SK-N-SH (cell line): Measurements from ENCODE around the gene NR1H2. TPM values are rescaled to one million over a fixed set of nuclear protein-coding genes. Genes with fewer than 3 reads are reported as not detected.
A peak's percentile ranks its signal among the peaks of the same experiment; 100 is the strongest.

Experiments used
- CTCF ChIA-PET: fragments of 300-600, 350-600 bp; formaldehyde crosslinking; extraction: SDS; loops from one replicate; lab custom pipeline; 2021; lab: Yijun Ruan, JAX
- POLR2A ChIA-PET: fragments of 350-600 bp; sonication (Branson Sonifier 250); formaldehyde crosslinking; extraction: SDS; loops from one replicate; lab custom pipeline; 2020; ENCODE audit warnings: antibody characterized with exemption, inconsistent platforms; lab: Yijun Ruan, JAX
- DNase-seq: peaks from one replicate; pipeline ENCODE4 v3.0.0; 2012
- H2AFZ ChIP-seq: fragments of 200-600 bp; sonication (generic); 2 replicates; pipeline ENCODE4 v1.8.1; 2016; ENCODE audit warnings: antibody characterized with exemption, mild to moderate bottlenecking, low read depth
- H3F3A ChIP-seq: fragments of 200-600 bp; sonication (generic); replicated peaks from 2 replicates; pipeline ENCODE3; 2016; ENCODE audit warnings: antibody characterized with exemption, mild to moderate bottlenecking; ENCODE audit not compliant: insufficient read depth
- H3K27ac ChIP-seq, 2 experiments: fragments of 200-500 bp in 1 of 2; fragments of 200-600 bp in 1 of 2; sonication (Bioruptor generic) in 1 of 2; sonication (generic), shearing (Covaris generic) in 1 of 2; 2 replicates each; pipeline versions ENCODE4 v1.5.1 to v1.6.1; 2014 to 2016; ENCODE audit warnings: low read depth in 2 of 2, inconsistent platforms in 1 of 2, low read length in 1 of 2, mild to moderate bottlenecking in 1 of 2, mixed read lengths in 1 of 2
- H3K27me3 ChIP-seq: fragments of 200-600 bp; sonication (generic), shearing (Covaris generic); 2 replicates; pipeline ENCODE4 v1.6.1; 2016; ENCODE audit warnings: mixed run types; ENCODE audit not compliant: insufficient read depth
- H3K36me3 ChIP-seq, 2 experiments: fragments of 200-500 bp in 1 of 2; fragments of 200-600 bp in 1 of 2; sonication (Bioruptor generic) in 1 of 2; sonication (generic) in 1 of 2; replicated peaks in 1 of 2; 2 replicates each; pipeline versions ENCODE3 to v1.5.1; 2014 to 2016; ENCODE audit warnings: low read length in 1 of 2, mild to moderate bottlenecking in 1 of 2; ENCODE audit not compliant: insufficient read depth in 2 of 2, control insufficient read depth in 1 of 2
- H3K4me1 ChIP-seq, 2 experiments: fragments of 200-500 bp in 1 of 2; fragments of 200-600 bp in 1 of 2; sonication (Bioruptor generic) in 1 of 2; sonication (generic), shearing (Covaris generic) in 1 of 2; 2 replicates each; pipeline versions ENCODE4 v1.5.1 to v1.6.1; 2014 to 2016; ENCODE audit warnings: low read depth in 1 of 2, low read length in 1 of 2, mixed run types in 1 of 2; ENCODE audit not compliant: insufficient read depth in 2 of 2, control insufficient read depth in 1 of 2
- H3K4me2 ChIP-seq: fragments of 200-600 bp; sonication (generic), shearing (Covaris generic); 2 replicates; pipeline ENCODE4 v1.6.1; 2017; ENCODE audit warnings: mixed run types
- H3K4me3 ChIP-seq, 2 experiments: fragments of 200-500 bp in 1 of 2; fragments of 200-600 bp in 1 of 2; sonication (Bioruptor generic) in 1 of 2; sonication (generic), shearing (Covaris generic) in 1 of 2; 2 replicates each; pipeline versions ENCODE4 v1.5.1 to v1.8.1; 2014 to 2016; ENCODE audit warnings: low read depth in 2 of 2, inconsistent platforms in 1 of 2, low read length in 1 of 2, mild to moderate bottlenecking in 1 of 2, mixed read lengths in 1 of 2, moderate library complexity in 1 of 2
- H3K79me2 ChIP-seq: fragments of 200-600 bp; sonication (generic); 2 replicates; pipeline ENCODE4 v1.8.1; 2017; ENCODE audit warnings: mild to moderate bottlenecking; ENCODE audit not compliant: insufficient read depth
- H3K9ac ChIP-seq: fragments of 200-600 bp; sonication (generic); 2 replicates; pipeline ENCODE4 v1.6.1; 2017; ENCODE audit warnings: mixed run types
- H3K9me2 ChIP-seq: fragments of 200-600 bp; sonication (generic); 2 replicates; pipeline ENCODE4 v1.6.1; 2017; ENCODE audit warnings: mixed run types
- H3K9me3 ChIP-seq: fragments of 200-600 bp; sonication (generic); 2 replicates; pipeline ENCODE4 v1.6.1; 2017; ENCODE audit warnings: mixed run types, mild to moderate bottlenecking, moderate library complexity
- H4K20me1 ChIP-seq: fragments of 200-600 bp; sonication (generic); 2 replicates; pipeline ENCODE4 v1.6.1; 2017; ENCODE audit warnings: mild to moderate bottlenecking, mixed run types; ENCODE audit not compliant: insufficient read depth
- CHD2 ChIP-seq: fragments of 150-350 bp; IDR thresholded peaks from 2 replicates; pipeline ENCODE4 v1.6.1; 2018; ENCODE audit warnings: low read length; ENCODE audit not compliant: partially characterized antibody
- FOXM1 ChIP-seq: IDR thresholded peaks from 2 replicates; pipeline ENCODE4 v1.4.0; 2012; ENCODE audit warnings: low read depth, mild to moderate bottlenecking
- GABPA ChIP-seq: IDR thresholded peaks from 2 replicates; pipeline ENCODE4 v1.4.0; 2012; ENCODE audit warnings: low read depth, mild to moderate bottlenecking
- MEF2A ChIP-seq: IDR thresholded peaks from 2 replicates; pipeline ENCODE4 v1.4.0; 2012; ENCODE audit warnings: low read depth, borderline replicate concordance
- NFIC ChIP-seq: IDR thresholded peaks from 2 replicates; pipeline ENCODE4 v1.4.0; 2012; ENCODE audit warnings: borderline replicate concordance
- PBX3 ChIP-seq: IDR thresholded peaks from 2 replicates; pipeline ENCODE4; 2012
- RAD21 ChIP-seq: IDR thresholded peaks from 2 replicates; pipeline ENCODE4 v1.6.1; 2012; ENCODE audit warnings: mild to moderate bottlenecking, low read length
- RFX5 ChIP-seq: IDR thresholded peaks from 2 replicates; pipeline ENCODE4 v1.6.1; 2012; ENCODE audit warnings: mild to moderate bottlenecking, improper control_type of control experiment, low read length
- SMC3 ChIP-seq: IDR thresholded peaks from 2 replicates; pipeline ENCODE4 v1.6.1; 2012; ENCODE audit warnings: low read depth, low read length, improper control_type of control experiment
- TAF1 ChIP-seq: IDR thresholded peaks from 2 replicates; pipeline ENCODE4 v1.6.1; 2012; ENCODE audit warnings: low read depth, mild to moderate bottlenecking, low read length, moderate library complexity, borderline replicate concordance
- USF1 ChIP-seq: IDR thresholded peaks from 2 replicates; pipeline ENCODE4 v1.4.0; 2012; ENCODE audit warnings: low read depth, borderline replicate concordance
- ZBTB33 ChIP-seq: IDR thresholded peaks from 2 replicates; pipeline ENCODE4 v1.4.0; 2012; ENCODE audit warnings: low read depth, borderline replicate concordance
- WGBS: methylation state at CpG from one replicate; pipeline ENCODE4 v1.1.6; 2017; ENCODE audit warnings: low lambda C conversion rate; 5-methylcytosine and 5-hydroxymethylcytosine counted together
- polyA plus RNA-seq, 3 experiments: library from polyadenylated mRNA; depleted of rRNA; stranded (reverse); fragments of >200 nt; gene quantifications; 2 replicates each; pipeline ENCODE4 v1.2.3, GENCODE V29; 2012

NR1H2 gene
- polyA plus RNA-seq, 1 of the 3 experiments (the other 2 are of a cell fraction), result 108 TPM

- POLR2A ChIA-PET, result no interaction called here
- H2AFZ ChIP-seq, result peak overlapping the region; percentile 54; the same call in 1 of the 2 replicates
- no peaks in the 10 kb centered on the region for H4K20me1 ChIP-seq
- H3K27ac ChIP-seq, result peak overlapping the region in 1 of 2 experiments; percentile 75; a peak in 1 of 4 replicates
- WGBS, result 6% methylated on average over 27 of the region's 54 CpGs
- peaks cover 0 to 19% of the 10 kb centered on the region in 2 experiments; a peak in 1 of 4 replicates for H3K4me1 ChIP-seq
- H3K9me2 ChIP-seq, result no peaks in the 10 kb centered on the region
- peaks cover 26% of the 10 kb centered on the region for H3K27me3 ChIP-seq
- TF ChIP-seq SMC3 (no peak), CHD2 (peak; percentile 89), RFX5 (peak; percentile 100)
- H3F3A ChIP-seq, result no peaks in the 10 kb centered on the region
- H3K36me3 ChIP-seq, result no peaks in the 10 kb centered on the region
- H3K4me2 ChIP-seq, result peak overlapping the region; percentile 83
- no peak overlapping the region for H3K9ac ChIP-seq
- no peaks in the 10 kb centered on the region for H3K9me3 ChIP-seq
- peak; percentile 96 for DNase-seq
- CTCF ChIA-PET, result interaction anchor here (0.7 to 1.6 kb wide), 4 partner anchors 10 to 74 kb away, joined by 3 to 5 read pairs (median 3); no protein-coding TSS in a partner anchor
- no peaks in the 10 kb centered on the region for H3K79me2 ChIP-seq
- H3K4me3 ChIP-seq, result peak overlapping the region; percentile 48 to 54
Observed at GRCh38 chr19:50431343-50432220, 55.3 kb downstream of the NR1H2 start.

GRCh38 chr19:50432221-50433028, 56.2 kb downstream of the NR1H2 start, which contains the start of gene MYBPC2:
Gene MYBPC2, plus strand, starts transcription at chr19:50432892. Its CDS starts 62 bp downstream, at chr19:50432954.
- no peak within 1 kb of the TSS for H3K9ac ChIP-seq
- H3K36me3 ChIP-seq, result no peaks in the 10 kb centered on the region
- H2AFZ ChIP-seq, result no peak within 1 kb of the TSS
- H3K9me3 ChIP-seq, result no peaks in the 10 kb centered on the region
- peaks cover 32% of the 10 kb centered on the region for H3K27me3 ChIP-seq
- ChIA-PET POLR2A (interaction anchor here (0.6 kb wide), 1 partner anchor 35 kb away, joined by 4 read pairs; no protein-coding TSS in a partner anchor), CTCF (interaction anchor here (0.6 to 1.6 kb wide), 3 partner anchors 10 to 64 kb away, joined by 3 to 5 read pairs (median 3); no protein-coding TSS in a partner anchor)
- peak within 1 kb of the TSS in 1 of 2 experiments; percentile 75; a peak in 1 of 4 replicates for H3K27ac ChIP-seq
- peak within 1 kb of the TSS; percentile 83 for H3K4me2 ChIP-seq
- H3F3A ChIP-seq, result no peaks in the 10 kb centered on the region
- peak within 1 kb of the TSS; percentile 48 to 54 for H3K4me3 ChIP-seq
- no peaks in the 10 kb centered on the region for H4K20me1 ChIP-seq
- H3K9me2 ChIP-seq, result no peaks in the 10 kb centered on the region
- no peak for DNase-seq
- no peaks in the 10 kb centered on the region for H3K79me2 ChIP-seq
- 4% methylated on average over 13 of the region's 40 CpGs for WGBS
- peaks cover 0 to 19% of the 10 kb centered on the region in 2 experiments; a peak in 1 of 4 replicates for H3K4me1 ChIP-seq
- TF ChIP-seq PBX3, result no peak
- no peak for TF ChIP-seq MEF2A
- TF ChIP-seq ZBTB33, result no peak
- no peak for TF ChIP-seq NFIC
- TF ChIP-seq FOXM1, result no peak
- TF ChIP-seq USF1, result no peak
- no peak for TF ChIP-seq RAD21
- TF ChIP-seq GABPA, result no peak
- no peak for TF ChIP-seq TAF1
